Colon (tissue), 2 donors: Measurements from ENCODE around the gene FRRS1.

Experiments used
- FAIRE-seq: peaks from 2 replicates; lab custom pipeline; 2012; peaks lifted over from hg19 to GRCh38; lab: Jason Lieb, UNC
- donor health status: control.
- donor health status: control.

FRRS1 gene

GRCh38 chr1:99675994-99676393 lies 90.4 kb downstream of the FRRS1 start:
- FAIRE-seq: no peak

DNA sequence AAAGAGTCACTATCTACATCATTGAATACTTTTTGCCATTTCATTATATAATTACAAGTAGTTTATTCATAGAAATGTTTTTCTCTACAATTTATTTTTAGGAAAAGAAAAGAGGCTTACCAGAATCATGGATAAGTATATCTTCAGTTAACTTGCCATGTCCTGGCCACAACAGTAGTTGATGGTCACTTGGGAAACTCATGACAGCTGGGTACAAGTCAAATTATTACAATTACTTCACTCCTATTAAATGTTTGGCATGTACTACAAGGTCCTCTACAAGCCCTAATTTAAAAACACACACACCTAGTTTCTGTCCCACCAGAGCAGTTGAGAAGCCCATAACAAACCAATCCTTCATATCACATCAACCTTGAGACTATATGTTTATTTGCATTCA lies 91.1 kb downstream of the FRRS1 start:
- no peak for FAIRE-seq

- FAIRE-seq: no peak
These were observed 92.0 kb downstream of the FRRS1 start for GRCh38 chr1:99674115-99675064.

GRCh38 chr1:99673315-99673714 lies 93.1 kb downstream of the FRRS1 start:
- FAIRE-seq: no peak

- FAIRE-seq: no peak
These were observed 93.8 kb downstream of the FRRS1 start for GRCh38 chr1:99672530-99673213.

- no peak for FAIRE-seq
These were observed 94.4 kb downstream of the FRRS1 start for GRCh38 chr1:99672038-99672437.

- FAIRE-seq: no peak
These were observed 95.9 kb downstream of the FRRS1 start for GRCh38 chr1:99670583-99670982.

DNA sequence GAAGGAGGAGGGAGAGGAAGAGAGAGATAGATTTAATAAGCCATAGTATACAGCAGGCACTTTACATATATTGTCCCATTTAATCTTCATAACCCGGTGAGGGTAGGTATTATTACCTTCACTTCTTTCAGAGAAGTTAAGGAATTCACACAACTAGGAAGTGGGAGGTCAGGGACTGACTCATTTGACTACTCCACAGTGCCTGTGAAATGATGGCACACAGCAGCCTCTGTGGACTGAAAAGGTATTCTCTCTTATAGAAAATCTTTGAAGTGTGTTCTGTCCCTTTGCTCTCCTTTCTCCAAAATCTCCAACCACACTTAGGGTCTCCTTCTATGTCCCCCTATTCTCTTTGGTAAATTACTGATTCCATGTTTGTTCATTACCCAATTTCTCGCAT lies 96.6 kb downstream of the FRRS1 start:
- no peak for FAIRE-seq

GRCh38 chr1:99669376-99669775 lies 97.1 kb downstream of the FRRS1 start:
- FAIRE-seq: no peak

GRCh38 chr1:99665212-99665611 lies 101.2 kb downstream of the FRRS1 start:
- FAIRE-seq: no peak

DNA sequence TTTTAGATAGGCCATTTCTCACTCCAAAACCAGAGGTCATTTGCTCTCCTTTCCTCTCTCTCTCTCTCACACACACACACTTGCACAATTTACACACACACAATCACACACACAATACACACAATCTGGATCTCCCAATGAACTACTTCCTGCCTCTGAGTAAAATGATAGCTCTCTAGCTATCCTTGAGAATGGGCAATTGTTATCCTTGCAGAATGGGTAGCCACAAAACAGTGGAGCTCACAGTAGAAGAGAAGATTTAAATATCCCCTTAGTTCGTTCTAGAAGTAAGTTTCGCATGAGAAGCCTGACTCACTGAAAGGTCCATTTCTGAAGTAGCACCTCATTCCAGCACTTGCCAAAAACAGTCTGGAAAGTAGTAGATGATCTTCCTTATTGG lies 102.9 kb downstream of the FRRS1 start:
- FAIRE-seq: no peak

DNA sequence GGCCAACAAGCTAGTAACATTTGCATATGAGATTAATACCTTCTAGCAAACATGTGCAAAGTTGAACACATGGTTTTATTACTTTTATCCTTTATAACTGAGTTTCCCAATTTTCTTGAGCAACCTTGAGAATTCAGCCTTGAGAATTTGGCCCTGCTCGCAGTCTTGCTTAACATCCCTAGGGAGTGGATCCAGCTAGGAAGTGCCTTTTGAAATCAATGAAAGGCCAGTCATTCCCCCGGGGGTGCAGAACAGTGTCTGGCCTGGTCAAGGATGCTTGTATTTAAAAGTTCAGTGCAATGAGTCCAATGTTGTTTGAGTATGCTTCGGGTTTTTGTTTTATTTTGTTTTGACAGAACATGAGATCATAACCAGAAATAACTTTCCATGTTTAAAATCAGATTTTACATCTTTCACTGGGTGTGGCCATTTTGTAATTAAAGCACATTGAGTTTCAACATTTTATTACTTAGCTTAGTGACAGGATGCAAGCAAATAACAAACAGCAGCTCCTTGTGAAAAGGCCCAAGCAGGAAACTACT lies 103.8 kb downstream of the FRRS1 start:
- FAIRE-seq: no peak

DNA sequence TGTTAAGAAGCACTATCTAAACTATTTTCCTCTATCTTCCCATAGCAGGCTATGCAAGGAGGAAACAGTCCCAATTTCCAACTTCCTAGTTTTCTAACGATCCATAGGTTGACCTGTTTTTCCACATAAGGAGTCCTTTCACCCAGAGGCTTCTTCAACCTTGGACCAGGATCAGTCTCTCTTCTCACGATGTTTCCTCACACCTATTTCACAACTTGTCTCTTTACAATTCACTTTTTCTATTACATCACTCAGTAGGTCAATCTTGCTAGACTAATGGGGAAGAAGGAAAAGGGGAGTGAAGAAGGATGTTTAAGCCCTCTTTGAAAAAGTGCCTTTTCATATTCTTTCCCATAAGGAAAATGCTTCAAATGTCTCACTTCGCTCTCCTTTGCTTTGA lies 104.7 kb downstream of the FRRS1 start:
- no peak for FAIRE-seq

DNA sequence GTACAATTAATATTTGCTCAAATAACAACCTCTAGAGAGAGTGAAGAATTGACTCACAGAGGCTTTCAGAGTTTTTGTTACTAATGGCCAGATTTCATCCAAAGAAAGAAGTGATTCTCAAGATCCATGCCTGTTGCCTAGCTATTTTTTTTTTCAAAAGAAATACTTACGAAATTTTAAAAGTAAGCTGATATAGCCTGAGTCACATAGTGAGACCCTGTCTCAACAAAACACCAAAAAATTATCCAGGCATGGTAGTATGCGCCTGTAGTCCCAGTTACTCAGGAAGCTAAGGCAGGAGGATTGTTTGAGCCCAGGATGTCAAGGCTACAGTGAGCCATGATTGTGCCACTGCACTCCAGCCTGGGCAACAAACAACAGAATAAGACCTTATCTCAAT lies 105.9 kb downstream of the FRRS1 start:
- FAIRE-seq: no peak

DNA sequence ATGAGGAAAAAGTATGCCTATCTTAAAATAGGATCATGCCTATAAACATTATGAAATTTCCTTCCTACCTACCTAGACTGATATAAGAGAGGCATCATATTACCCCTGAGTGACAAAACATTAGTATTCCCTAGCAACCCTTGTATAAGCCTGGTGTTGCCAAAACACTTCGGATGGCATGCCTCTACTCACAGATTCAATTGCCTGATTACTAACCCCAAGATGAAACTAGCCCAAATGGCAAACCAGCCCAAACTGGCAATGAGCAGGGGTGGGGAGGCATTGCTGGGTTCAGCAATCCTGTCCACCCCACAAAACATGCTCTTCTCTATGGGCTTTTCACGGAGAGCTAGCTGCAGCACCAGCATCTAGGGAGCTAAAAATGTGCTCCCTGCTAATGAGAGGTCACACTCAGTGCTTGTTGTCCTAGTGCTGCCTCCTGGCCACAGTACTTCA lies 106.7 kb downstream of the FRRS1 start:
- no peak for FAIRE-seq
